Measurements from ENCODE around the gene TSEN2.
"Not testable (repeated sequence)": the region's sequence is repeated elsewhere in the genome, so short reads cannot be mapped to it uniquely, and the experiment has no call there.

GRCh38 chr3:12479198-12479597 is 5.1 kb upstream of the TSEN2 start:
- not testable (repeated sequence) for TF ChIP-seq CTCF (IDR thresholded peaks at IDR 0.05 in 8 of 11, conservative IDR thresholded peaks at IDR 0.05 in 3 of 11); POLR2AphosphoS5 (IDR thresholded peaks at IDR 0.05)

Data from spleen (tissue), 7 donors.